ENCODE results near the gene PEMT.

GRCh38 chr17:17638467-17638866 is 47.0 kb upstream of the PEMT start:
- TF ChIP-seq CTCF (IDR thresholded peaks at IDR 0.05) (no peak), ZFX (IDR thresholded peaks at IDR 0.05; ENCODE audit: borderline replicate concordance) (no peak)
